HG02973 (cell line): ENCODE measurements around the gene WRAP73.

Experiments
- ATAC-seq: cut with Tn5 transposase; IDR thresholded peaks from one replicate; pipeline ENCODE4 v1.9.1; 2021; ENCODE audit warnings: moderate library complexity; ENCODE audit not compliant: unreplicated experiment

WRAP73 gene

GRCh38 chr1:3649342-3650247 is at the start of gene WRAP73:
Gene WRAP73, minus strand, starts transcription at chr1:3650103. Its CDS starts 104 bp downstream, at chr1:3649999.
- peak; percentile 81 for ATAC-seq

- no peak for ATAC-seq
These were observed 49.7 kb upstream of the WRAP73 start for GRCh38 chr1:3699596-3699995.

- ATAC-seq = no peak
These were observed 48.9 kb upstream of the WRAP73 start for GRCh38 chr1:3698660-3699408.

- ATAC-seq = no peak
These were observed 47.9 kb upstream of the WRAP73 start for GRCh38 chr1:3697810-3698209.

- ATAC-seq = no peak
These were observed 47.2 kb upstream of the WRAP73 start for GRCh38 chr1:3697104-3697503.

GRCh38 chr1:3696689-3697088 is 46.8 kb upstream of the WRAP73 start:
- no peak for ATAC-seq

- no peak for ATAC-seq
These were observed 45.7 kb upstream of the WRAP73 start for GRCh38 chr1:3695326-3696217.

- no peak for ATAC-seq
These were observed 43.4 kb upstream of the WRAP73 start for GRCh38 chr1:3693321-3693720.

- no peak for ATAC-seq
These were observed 42.7 kb upstream of the WRAP73 start for GRCh38 chr1:3692598-3692997.

- ATAC-seq = no peak
These were observed 41.7 kb upstream of the WRAP73 start for GRCh38 chr1:3691421-3692204.

GRCh38 chr1:3690282-3691065 is 40.6 kb upstream of the WRAP73 start:
- ATAC-seq = no peak

GRCh38 chr1:3689138-3689750 is 39.3 kb upstream of the WRAP73 start:
- no peak for ATAC-seq

- no peak for ATAC-seq
These were observed 38.6 kb upstream of the WRAP73 start for GRCh38 chr1:3688356-3689137.

GRCh38 chr1:3687504-3687903 is 37.6 kb upstream of the WRAP73 start:
- ATAC-seq = no peak

- no peak for ATAC-seq
These were observed 36.0 kb upstream of the WRAP73 start for GRCh38 chr1:3685906-3686305.

- ATAC-seq = no peak
These were observed 35.3 kb upstream of the WRAP73 start for GRCh38 chr1:3685222-3685621.

- no peak for ATAC-seq
These were observed 34.1 kb upstream of the WRAP73 start for GRCh38 chr1:3683992-3684391.

GRCh38 chr1:3683197-3683596 is 33.3 kb upstream of the WRAP73 start:
- no peak for ATAC-seq
